Loucy (cell line): ENCODE measurements around the gene SORCS2.

ENCODE experiments used
- H2AFZ ChIP-seq: fragments of 200-600 bp; sonication (generic); 2 replicates; pipeline ENCODE4 v1.6.0; 2016; ENCODE audit warnings: antibody characterized with exemption, mild to moderate bottlenecking, low read length, moderate library complexity
- H3F3A ChIP-seq: fragments of 200-600 bp; 2 replicates; pipeline ENCODE4 v1.6.0; 2016; ENCODE audit warnings: antibody characterized with exemption, low read depth, mild to moderate bottlenecking
- H3K27me3 ChIP-seq: fragments of 200-600 bp; sonication (generic); 2 replicates; pipeline ENCODE4 v1.6.1; 2014; ENCODE audit warnings: low read length, mild to moderate bottlenecking; ENCODE audit not compliant: insufficient read depth, poor library complexity, severe bottlenecking
- H3K36me3 ChIP-seq: fragments of 200-600 bp; sonication (generic); 2 replicates; pipeline ENCODE4 v1.6.1; 2016; ENCODE audit warnings: low read length; ENCODE audit not compliant: insufficient read depth
- H3K4me1 ChIP-seq: fragments of 200-600 bp; sonication (generic); 2 replicates; pipeline ENCODE4 v1.5.1; 2014; ENCODE audit warnings: low read length, mild to moderate bottlenecking; ENCODE audit not compliant: insufficient read depth, poor library complexity, severe bottlenecking
- H3K4me2 ChIP-seq: fragments of 200-600 bp; sonication (generic); 2 replicates; pipeline ENCODE4 v1.6.0; 2014; ENCODE audit warnings: antibody characterized with exemption, low read length, low read depth, mild to moderate bottlenecking; ENCODE audit not compliant: poor library complexity, severe bottlenecking
- H3K4me3 ChIP-seq: fragments of 200-600 bp; sonication (generic); 2 replicates; pipeline ENCODE4 v1.5.1; 2014; ENCODE audit warnings: low read length, mild to moderate bottlenecking, mixed read lengths; ENCODE audit not compliant: poor library complexity, severe bottlenecking
- H3K79me2 ChIP-seq: fragments of 200-600 bp; sonication (generic); 2 replicates; pipeline ENCODE4 v1.6.1; 2014; ENCODE audit warnings: low read length; ENCODE audit not compliant: insufficient read depth
- H3K9ac ChIP-seq: fragments of 200-600 bp; sonication (generic); 2 replicates; pipeline ENCODE4 v1.6.0; 2014; ENCODE audit warnings: mild to moderate bottlenecking, low read depth, low read length, moderate library complexity; ENCODE audit not compliant: poor library complexity, severe bottlenecking
- H3K9me2 ChIP-seq: fragments of 200-600 bp; sonication (generic); replicated peaks from 2 replicates; pipeline ENCODE4 v1.6.1; 2016; ENCODE audit warnings: low read depth, low read length, mixed read lengths
- H3K9me3 ChIP-seq: fragments of 200-600 bp; sonication (generic); 2 replicates; pipeline ENCODE4 v1.6.1; 2014; ENCODE audit warnings: mild to moderate bottlenecking, antibody characterized with exemption, low read length, low read depth; ENCODE audit not compliant: insufficient read depth
- H4K20me1 ChIP-seq: fragments of 200-600 bp; sonication (generic); 2 replicates; pipeline ENCODE4 v1.6.0; 2014; ENCODE audit warnings: antibody characterized with exemption, low read length, mild to moderate bottlenecking; ENCODE audit not compliant: insufficient read depth, poor library complexity, severe bottlenecking
- CTCF ChIP-seq: fragments of 200-600 bp; sonication (generic); conservative IDR thresholded peaks from 2 replicates; pipeline ENCODE4 v1.5.1; 2014; ENCODE audit warnings: mild to moderate bottlenecking, antibody characterized with exemption, low read length
- EZH2phosphoT487 ChIP-seq: fragments of 200-600 bp; IDR thresholded peaks from 2 replicates; pipeline ENCODE4 v1.6.1; 2018; ENCODE audit warnings: antibody characterized with exemption, mild to moderate bottlenecking, moderate library complexity, borderline replicate concordance

The SORCS2 gene

DNA sequence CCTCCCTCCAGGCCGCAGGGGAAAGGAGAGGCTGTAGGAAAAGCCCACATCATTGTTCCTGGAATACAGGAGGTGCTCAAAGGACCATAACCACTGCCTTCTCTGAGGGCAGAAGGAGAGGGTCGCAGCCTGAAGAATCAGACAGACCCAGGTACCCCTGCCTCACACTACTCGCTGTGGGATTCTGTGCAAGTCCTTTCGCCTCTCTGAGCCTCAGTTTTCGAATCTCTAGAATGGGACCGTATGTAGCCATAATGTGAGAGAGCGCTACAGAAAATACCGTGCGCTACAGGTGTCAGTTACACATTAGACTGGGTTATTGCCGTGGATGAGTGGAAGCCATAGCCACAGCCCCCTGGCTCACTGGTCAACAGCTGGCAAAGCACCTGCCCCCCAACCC, 320.6 kb downstream of the SORCS2 start:
- H4K20me1 ChIP-seq, result no peaks in the 10 kb centered on the region
- no peaks in the 10 kb centered on the region for H3K9me2 ChIP-seq
- H3K4me1 ChIP-seq, result no peaks in the 10 kb centered on the region
- no peaks in the 10 kb centered on the region for H3K27me3 ChIP-seq
- no peak overlapping the region for H2AFZ ChIP-seq
- H3K9me3 ChIP-seq, result peaks cover 2% of the 10 kb centered on the region; the same call in 1 of the 2 replicates
- no peaks in the 10 kb centered on the region for H3F3A ChIP-seq
- TF ChIP-seq CTCF, result no peak
- TF ChIP-seq EZH2phosphoT487, result no peak
- H3K36me3 ChIP-seq, result no peaks in the 10 kb centered on the region
- H3K79me2 ChIP-seq, result no peaks in the 10 kb centered on the region
- no peak overlapping the region for H3K9ac ChIP-seq
- no peak overlapping the region for H3K4me3 ChIP-seq
- no peak overlapping the region for H3K4me2 ChIP-seq

- no peak overlapping the region for H3K9ac ChIP-seq
- H3K9me3 ChIP-seq, result peaks cover 2% of the 10 kb centered on the region; the same call in 1 of the 2 replicates
- no peaks in the 10 kb centered on the region for H3F3A ChIP-seq
- no peak overlapping the region for H2AFZ ChIP-seq
- no peaks in the 10 kb centered on the region for H3K4me1 ChIP-seq
- no peaks in the 10 kb centered on the region for H3K36me3 ChIP-seq
- no peak for TF ChIP-seq EZH2phosphoT487
- TF ChIP-seq CTCF, result no peak
- no peaks in the 10 kb centered on the region for H3K9me2 ChIP-seq
- no peak overlapping the region for H3K4me3 ChIP-seq
- no peaks in the 10 kb centered on the region for H4K20me1 ChIP-seq
- no peaks in the 10 kb centered on the region for H3K27me3 ChIP-seq
- H3K4me2 ChIP-seq, result no peak overlapping the region
- no peaks in the 10 kb centered on the region for H3K79me2 ChIP-seq
Measured at GRCh38 chr4:7513671-7514070, 321.3 kb downstream of the SORCS2 start.

- peaks cover 2% of the 10 kb centered on the region; the same call in 1 of the 2 replicates for H3K9me3 ChIP-seq
- no peaks in the 10 kb centered on the region for H4K20me1 ChIP-seq
- H3K9ac ChIP-seq, result no peak overlapping the region
- no peaks in the 10 kb centered on the region for H3K79me2 ChIP-seq
- H3F3A ChIP-seq, result no peaks in the 10 kb centered on the region
- TF ChIP-seq CTCF (no peak), EZH2phosphoT487 (no peak)
- no peaks in the 10 kb centered on the region for H3K4me1 ChIP-seq
- H3K9me2 ChIP-seq, result no peaks in the 10 kb centered on the region
- H3K36me3 ChIP-seq, result no peaks in the 10 kb centered on the region
- no peak overlapping the region for H3K4me3 ChIP-seq
- H3K27me3 ChIP-seq, result no peaks in the 10 kb centered on the region
- H3K4me2 ChIP-seq, result no peak overlapping the region
- H2AFZ ChIP-seq, result no peak overlapping the region
Measured at GRCh38 chr4:7514281-7514680, 321.9 kb downstream of the SORCS2 start.
